ELF-1 (cell line): ENCODE data around the gene MAPK1IP1L.
"Not testable (repeated sequence)": the region's sequence is repeated elsewhere in the genome, so short reads cannot be mapped to it uniquely, and the experiment has no call there.

Source experiments
- DNase-seq: peaks from one replicate; pipeline ENCODE4 v3.0.0-alpha.2; 2016; ENCODE audit warnings: low read depth, low spot score

The MAPK1IP1L gene

DNA sequence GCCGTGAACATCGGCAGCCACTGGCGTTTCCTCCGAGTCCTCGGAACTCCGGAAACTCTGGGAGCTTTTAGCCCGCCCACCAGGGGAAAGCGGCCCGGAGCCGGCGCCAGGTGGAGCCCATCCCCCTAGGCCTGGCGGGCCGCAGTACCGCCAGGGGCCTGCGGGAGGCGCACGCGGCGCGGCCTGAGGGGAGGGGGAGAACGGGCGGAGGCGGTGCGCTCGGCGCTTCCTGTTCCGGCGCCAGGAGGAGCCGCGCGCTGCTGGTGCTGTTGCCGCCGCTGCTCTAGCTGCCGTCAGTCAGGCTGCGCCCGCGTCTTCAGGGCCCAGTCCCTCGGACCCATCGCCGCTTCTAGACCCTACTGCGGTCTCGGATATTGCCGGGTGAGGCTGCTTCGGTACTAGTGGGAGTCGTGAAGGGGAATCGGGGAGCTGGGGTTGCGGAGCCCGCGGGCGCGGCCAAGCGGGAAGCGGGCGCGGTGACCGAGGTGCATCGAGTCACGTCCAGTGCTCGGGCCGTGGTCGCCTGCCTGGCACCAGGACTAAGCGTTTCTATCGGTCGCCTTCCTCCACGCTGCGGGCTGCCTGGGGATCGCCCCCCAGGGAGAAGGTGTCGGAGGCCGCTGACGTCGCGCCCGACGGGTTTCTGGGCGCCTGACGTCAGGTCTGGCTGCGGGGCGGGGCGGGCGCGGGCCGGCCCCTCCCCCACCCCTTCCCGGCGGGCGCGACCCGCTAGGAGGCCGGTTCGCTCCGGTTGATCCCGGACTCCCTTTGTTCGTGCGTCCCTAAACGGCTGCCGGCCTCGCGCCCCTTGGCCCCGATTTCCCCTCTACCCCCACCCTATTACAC is at the start of gene MAPK1IP1L:
MAPK1IP1L (plus strand) TSS at position 225 of the 846 bp plus-strand sequence. CDS start 10,037 bp downstream, outside the sequence.
- peak; percentile 98 for DNase-seq

- no peak for DNase-seq
Measured at GRCh38 chr14:55005071-55005470, 46.4 kb upstream of the MAPK1IP1L start.

DNA sequence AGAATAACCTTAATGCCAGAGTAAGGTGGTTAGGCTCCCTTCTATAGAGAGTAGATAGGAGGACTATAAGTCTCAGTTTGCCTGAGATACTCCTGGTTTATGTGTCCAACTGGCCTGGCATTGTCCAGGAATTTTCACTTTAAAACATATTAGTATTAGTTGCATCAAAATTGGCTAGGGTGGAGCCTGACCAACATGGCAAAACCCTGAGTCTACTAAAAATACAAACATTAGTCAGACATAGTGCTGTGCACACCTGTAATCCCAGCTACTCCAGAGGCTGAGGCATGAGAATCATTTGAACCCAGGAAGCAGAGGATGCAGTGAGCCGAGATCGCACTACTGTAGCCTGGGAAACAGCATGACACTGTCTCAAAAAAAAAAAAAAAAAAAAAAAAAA is 36.4 kb upstream of the MAPK1IP1L start:
- DNase-seq = no peak

DNA sequence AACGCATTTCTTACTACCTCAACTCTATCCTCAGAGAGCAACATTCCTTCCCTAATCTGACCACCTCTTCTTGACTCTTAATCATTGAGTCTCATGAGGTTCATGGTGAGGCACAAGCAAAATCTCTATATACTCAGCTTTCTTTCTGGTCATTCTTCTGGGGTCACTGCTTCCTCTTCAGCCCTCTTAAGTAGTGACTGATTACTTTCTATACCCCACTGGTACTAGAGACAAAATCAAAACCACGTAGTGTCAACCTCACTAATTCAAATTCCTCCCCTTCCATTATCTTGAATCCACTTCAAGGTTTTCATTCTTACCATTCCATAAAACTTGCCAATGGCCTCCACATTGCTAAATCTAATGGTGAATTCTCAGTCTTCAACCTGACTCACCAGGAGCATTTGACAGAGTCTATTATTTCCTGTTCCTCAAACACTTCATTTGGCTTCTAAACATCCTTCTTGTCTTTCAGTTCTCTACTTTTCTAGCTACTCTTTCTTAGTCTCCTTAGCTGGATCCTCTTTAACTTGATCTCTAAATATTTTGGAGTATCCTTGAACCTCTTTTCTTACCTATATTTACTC is 31.4 kb upstream of the MAPK1IP1L start:
- DNase-seq = no peak

DNA sequence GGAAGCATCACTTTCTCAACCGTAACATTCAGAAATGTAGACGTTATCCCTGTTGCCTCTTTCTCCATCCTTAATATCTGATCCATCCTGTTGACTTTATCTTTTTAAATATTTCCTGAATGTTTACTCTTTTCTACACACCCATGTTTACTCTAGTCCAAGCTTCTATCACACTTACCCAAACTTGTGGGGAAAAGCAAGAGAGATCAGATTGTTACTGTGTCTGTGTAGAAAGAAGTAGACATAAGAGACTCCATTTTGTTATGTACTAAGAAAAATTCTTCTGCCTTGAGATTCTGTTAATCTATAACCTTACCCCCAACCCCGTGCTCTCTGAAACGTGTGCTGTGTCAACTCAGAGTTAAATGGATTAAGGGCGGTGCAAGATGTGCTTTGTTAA is 27.1 kb upstream of the MAPK1IP1L start:
- DNase-seq = not testable (repeated sequence)

DNA sequence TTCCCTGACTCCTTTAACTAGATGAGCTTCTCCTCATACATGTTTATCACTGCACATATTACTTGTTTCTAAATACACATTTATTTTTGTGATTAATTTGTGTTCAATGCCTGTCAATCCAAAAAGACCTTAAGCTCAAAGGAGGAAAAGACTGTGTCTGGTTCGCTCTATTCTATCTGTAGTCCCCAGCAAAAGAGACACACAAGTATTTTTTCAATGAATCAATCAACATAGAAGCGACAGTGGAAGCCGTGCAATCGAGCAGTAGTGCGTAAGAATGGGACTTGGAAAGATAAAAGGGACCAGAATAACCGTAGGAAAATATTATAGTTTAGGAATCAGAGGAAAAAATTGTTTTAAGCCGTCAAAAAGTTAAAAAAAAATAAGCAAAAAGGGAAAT is 25.5 kb upstream of the MAPK1IP1L start:
- DNase-seq = no peak

- no peak for DNase-seq
Measured at GRCh38 chr14:55026441-55026792, 25.0 kb upstream of the MAPK1IP1L start.

DNA sequence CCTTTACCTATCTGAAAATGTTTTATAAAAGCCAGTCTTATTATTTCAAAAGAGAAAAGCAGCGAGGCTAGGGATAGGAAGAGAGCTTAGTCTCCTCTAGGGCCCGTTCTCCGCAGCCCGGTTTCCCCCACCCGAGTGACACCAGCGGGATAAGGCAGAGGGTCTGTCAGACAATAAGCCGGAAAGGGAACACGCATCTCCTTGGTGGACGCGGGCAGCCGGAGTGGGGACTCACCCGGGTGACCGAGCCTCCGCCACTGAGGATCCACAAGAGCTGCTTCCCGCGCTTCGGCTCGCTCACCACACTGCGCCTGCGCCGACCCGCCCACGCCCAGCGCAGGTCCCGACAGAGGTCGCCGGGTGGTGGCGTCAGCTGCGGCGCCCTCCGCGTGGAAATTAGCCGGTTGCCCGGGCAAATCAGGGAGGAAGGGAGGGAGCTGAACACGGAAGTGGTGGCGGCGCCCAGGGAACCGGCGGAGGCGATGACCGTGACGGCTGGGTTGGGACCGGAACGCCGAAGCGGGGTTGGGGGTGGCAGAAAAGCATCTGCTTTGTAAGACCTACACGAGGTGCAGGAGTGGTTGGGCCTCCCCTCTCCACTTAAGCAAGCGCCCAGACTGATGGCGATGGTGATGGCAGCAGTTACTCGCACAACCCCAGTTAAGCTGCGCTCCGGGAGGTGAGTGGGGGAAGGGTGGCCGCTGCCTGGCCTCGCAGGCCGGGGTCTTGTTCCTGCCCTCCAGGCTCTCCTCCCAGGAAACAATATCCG is 24.5 kb upstream of the MAPK1IP1L start, which contains the start of the genes SOCS4 and WDHD1:
SOCS4 (plus strand) TSS at position 444 of the 769 bp plus-strand sequence. CDS start 15,806 bp downstream, outside the sequence.
WDHD1 (minus strand) TSS at position 307 of the 769 bp plus-strand sequence. CDS start 312 bp downstream, outside the sequence.
- peak; percentile 98 for DNase-seq

DNA sequence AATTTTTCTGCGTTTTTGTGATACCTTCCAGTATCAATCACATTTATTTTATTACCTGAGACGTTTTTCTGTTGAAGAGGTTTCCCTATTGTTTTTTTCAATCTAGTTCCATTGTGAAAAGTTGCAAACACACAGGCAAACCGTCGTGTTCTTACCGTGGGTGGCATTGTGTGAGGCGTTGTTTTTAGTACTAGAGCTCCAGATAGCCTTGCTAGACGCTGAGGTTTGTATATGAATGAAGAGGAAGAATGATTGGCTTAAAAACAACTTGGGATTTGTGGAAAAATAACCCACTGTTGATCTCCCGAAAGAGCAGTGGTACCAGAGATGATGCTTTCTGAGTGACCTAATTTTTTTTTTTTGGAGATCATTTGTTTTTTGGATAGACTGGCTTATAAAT is 23.4 kb upstream of the MAPK1IP1L start:
- no peak for DNase-seq

DNA sequence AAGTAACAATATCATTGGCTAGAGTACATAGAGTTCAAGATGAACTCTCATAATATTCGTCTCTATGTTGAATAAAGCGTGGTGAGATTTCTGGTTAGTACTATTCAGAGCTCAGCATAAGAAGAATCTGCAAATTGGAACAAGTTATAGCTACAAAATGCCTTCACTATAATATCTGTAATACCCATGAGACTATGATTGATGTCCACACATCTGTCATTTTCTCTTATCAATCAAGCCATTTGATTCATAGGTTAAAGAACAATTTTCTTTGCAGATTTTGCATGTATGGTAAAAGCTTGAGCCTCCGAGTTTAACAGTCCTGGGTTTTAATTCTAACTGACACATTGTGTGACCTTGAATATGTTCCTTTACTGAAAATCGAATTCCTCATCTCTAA is 23.0 kb upstream of the MAPK1IP1L start:
- no peak for DNase-seq

GRCh38 chr14:55031190-55031589 is 20.3 kb upstream of the MAPK1IP1L start:
- DNase-seq = no peak

DNA sequence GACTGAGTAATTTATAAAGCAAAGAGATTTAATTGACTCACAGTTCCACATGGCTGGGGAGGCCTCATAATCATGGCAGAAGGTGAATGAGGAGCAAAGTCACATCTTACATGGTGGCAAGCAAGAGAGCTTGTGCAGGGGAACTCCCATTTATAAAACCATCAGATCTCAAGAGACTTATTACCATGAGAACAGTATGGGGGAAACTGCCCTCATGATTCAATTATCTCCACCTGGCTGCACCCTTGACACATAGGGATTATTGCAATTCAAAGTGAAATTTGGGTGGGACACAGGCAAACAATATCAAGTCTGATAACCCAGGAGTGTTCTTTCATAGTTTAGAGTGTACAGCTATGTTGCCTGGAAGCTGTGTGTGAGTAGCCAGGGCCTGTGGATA is 13.5 kb upstream of the MAPK1IP1L start:
- not testable (repeated sequence) for DNase-seq

GRCh38 chr14:55038708-55039107 is 12.7 kb upstream of the MAPK1IP1L start:
- DNase-seq = no peak

- no peak for DNase-seq
Measured at GRCh38 chr14:55043528-55043927, 7.9 kb upstream of the MAPK1IP1L start.

- DNase-seq = no peak
Measured at GRCh38 chr14:55045087-55045486, 6.4 kb upstream of the MAPK1IP1L start.

- DNase-seq = no peak
Measured at GRCh38 chr14:55047301-55048053, 4.0 kb upstream of the MAPK1IP1L start.

GRCh38 chr14:55048900-55049436 is 2.5 kb upstream of the MAPK1IP1L start:
- no peak for DNase-seq

GRCh38 chr14:55051165-55051422 is 353 bp upstream of the MAPK1IP1L start:
- DNase-seq = no peak

GRCh38 chr14:55052269-55052930 is 953 bp downstream of the MAPK1IP1L start:
- DNase-seq = no peak

GRCh38 chr14:55053018-55053417 is 1.6 kb downstream of the MAPK1IP1L start:
- DNase-seq = no peak

DNA sequence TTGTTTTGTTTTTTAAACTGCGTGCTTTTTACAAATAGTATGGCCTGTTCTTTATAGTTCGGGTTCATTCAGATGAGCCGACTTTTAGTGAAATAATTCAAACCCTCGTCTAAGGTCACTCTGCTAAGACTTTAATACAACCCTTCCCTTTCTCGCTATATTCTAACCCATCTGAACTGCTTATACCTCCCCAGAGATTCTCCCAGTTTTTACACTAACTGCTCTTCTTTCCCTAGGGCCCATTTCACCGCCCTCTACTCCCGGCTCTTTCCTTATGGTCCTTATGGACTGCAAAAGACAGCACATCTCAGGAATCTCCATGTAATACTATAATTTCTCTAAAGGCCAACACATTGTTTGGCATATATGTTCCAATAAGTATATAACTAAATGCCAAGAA is 2.1 kb downstream of the MAPK1IP1L start:
- no peak for DNase-seq
